K562 (cell line): ENCODE results near the gene RCC1. TPM values are rescaled to one million over a fixed set of nuclear protein-coding genes. Genes with fewer than 3 reads are reported as not detected.

ENCODE experiments used
- EHMT2 ChIP-seq: fragments of 450-650 bp; IDR thresholded peaks from 2 replicates; pipeline ENCODE4 v1.6.1; 2018; ENCODE audit warnings: antibody characterized with exemption
- ELF4 ChIP-seq: fragments of 450-650 bp; formaldehyde crosslinking; IDR thresholded peaks from 2 replicates; pipeline ENCODE4 v1.4.0; 2022; ENCODE audit warnings: missing genetic modification characterization
- ETV5 ChIP-seq: sonication (generic); formaldehyde crosslinking; IDR thresholded peaks from 2 replicates; pipeline ENCODE4 v1.4.0; 2020; ENCODE audit warnings: low read depth, mild to moderate bottlenecking, missing genetic modification reagents
- GATAD2B ChIP-seq: fragments of 450-650 bp; IDR thresholded peaks from 2 replicates; pipeline ENCODE4 v1.6.1; 2017; ENCODE audit warnings: mild to moderate bottlenecking, borderline replicate concordance
- HDAC1 ChIP-seq, 2 experiments: fragments of 450-650 bp; IDR thresholded peaks; 2 replicates each; pipeline ENCODE4 v1.6.1; 2016 to 2017; ENCODE audit warnings: inconsistent platforms in 1 of 2, mild to moderate bottlenecking in 1 of 2, moderate library complexity in 1 of 2
- HNRNPUL1 ChIP-seq: fragments of 200-400 bp; formaldehyde crosslinking; IDR thresholded peaks from 2 replicates; pipeline ENCODE4 v1.6.1; 2017; ENCODE audit warnings: low read length
- L3MBTL2 ChIP-seq: fragments of 450-650 bp; IDR thresholded peaks from 2 replicates; pipeline ENCODE4 v1.6.1; 2016; ENCODE audit warnings: mild to moderate bottlenecking, moderate library complexity
- MTA1 ChIP-seq: fragments of 450-650 bp; IDR thresholded peaks from 2 replicates; pipeline ENCODE4 v1.6.1; 2017; ENCODE audit warnings: borderline replicate concordance
- NFATC3 ChIP-seq: fragments of 450-650 bp; IDR thresholded peaks from 2 replicates; pipeline ENCODE4 v1.6.1; 2017; ENCODE audit warnings: mild to moderate bottlenecking
- SAFB ChIP-seq: fragments of 200-400 bp; formaldehyde crosslinking; IDR thresholded peaks from 2 replicates; pipeline ENCODE4 v1.6.1; 2017; ENCODE audit warnings: low read depth, low read length, borderline replicate concordance
- ZBTB1 ChIP-seq: sonication (generic); formaldehyde crosslinking; IDR thresholded peaks from 2 replicates; pipeline ENCODE4 v1.8.1; 2023; ENCODE audit warnings: missing genetic modification reagents, low read depth, mild to moderate bottlenecking, borderline replicate concordance
- ZKSCAN8 ChIP-seq: fragments of 200-800 bp; sonication (Bioruptor generic); IDR thresholded peaks from 2 replicates; pipeline ENCODE4 v1.6.1; 2016; ENCODE audit warnings: missing genetic modification characterization, missing compliant biosample characterization
- ZNF551 ChIP-seq: fragments of 250-450 bp; sonication (Bioruptor Pico); IDR thresholded peaks from 2 replicates; pipeline ENCODE4 v1.5.0; 2021; ENCODE audit warnings: mild to moderate bottlenecking, moderate library complexity
- ZNF57 ChIP-seq: fragments of 450-650 bp; formaldehyde crosslinking; IDR thresholded peaks from 2 replicates; pipeline ENCODE4 v1.4.0; 2020; ENCODE audit warnings: mild to moderate bottlenecking, moderate library complexity
- polyA plus RNA-seq, 8 experiments: library from polyadenylated mRNA; depleted of rRNA in 4 of 8; stranded (reverse) in 5 of 8; unstranded in 3 of 8; fragments of >200 nt; fragmentation: Nextera tagmentation in 2 of 8; fragmentation: Illumina TruSeq in 1 of 8; extraction: Ambion mirVana in 2 of 8; extraction: Trizol in 1 of 8; gene quantifications; 2 replicates each; pipeline versions ENCODE4 v1.2.1 to v1.2.3, GENCODE V29; 2011 to 2014; ENCODE audit warnings: inconsistent platforms in 1 of 8, missing spikeins in 1 of 8
- total RNA-seq, 7 experiments: library from RNA; depleted of rRNA in 6 of 7; stranded (reverse); fragments of >200 nt in 6 of 7; fragmentation: Illumina TruSeq in 2 of 7; extraction: Trizol in 2 of 7; gene quantifications; 2 replicates each; pipeline versions ENCODE4 v1.2.1 to v1.2.3, GENCODE V29; 2011 to 2021; ENCODE audit warnings: low replicate concordance in 1 of 7
- TF ChIP-seq, protein P1 (sequence below): fragments of 450-650 bp; IDR thresholded peaks from 2 replicates; pipeline ENCODE4 v1.6.1; 2017; ENCODE audit warnings: mild to moderate bottlenecking, moderate library complexity
- TF ChIP-seq, protein P2 (sequence below): sonication (generic); formaldehyde crosslinking; IDR thresholded peaks from 2 replicates; pipeline ENCODE4 v1.8.1; 2023; ENCODE audit warnings: mild to moderate bottlenecking, missing genetic modification reagents
- TF ChIP-seq, protein P3 (sequence below): fragments of 200-800 bp; sonication (Bioruptor generic); IDR thresholded peaks from 2 replicates; pipeline ENCODE4 v1.6.1; 2016; ENCODE audit warnings: missing genetic modification characterization, missing compliant biosample characterization
- TF ChIP-seq, protein P4 (sequence below): fragments of 250-450 bp; sonication (Bioruptor Pico); IDR thresholded peaks from 2 replicates; pipeline ENCODE4 v1.4.0; 2020; ENCODE audit warnings: mild to moderate bottlenecking, moderate library complexity, borderline replicate concordance
- TF ChIP-seq, protein P5 (sequence below): fragments of 250-450 bp; sonication (Bioruptor Pico); IDR thresholded peaks from 2 replicates; pipeline ENCODE4 v1.8.0; 2021; ENCODE audit warnings: moderate library complexity, mild to moderate bottlenecking, inconsistent platforms

The RCC1 gene
- total and polyA plus RNA-seq, 9 of the 15 experiments (the other 6 are each of a cell fraction or from before 2014, with no cell fraction given): 16.4 to 202 (median 107) TPM

DNA sequence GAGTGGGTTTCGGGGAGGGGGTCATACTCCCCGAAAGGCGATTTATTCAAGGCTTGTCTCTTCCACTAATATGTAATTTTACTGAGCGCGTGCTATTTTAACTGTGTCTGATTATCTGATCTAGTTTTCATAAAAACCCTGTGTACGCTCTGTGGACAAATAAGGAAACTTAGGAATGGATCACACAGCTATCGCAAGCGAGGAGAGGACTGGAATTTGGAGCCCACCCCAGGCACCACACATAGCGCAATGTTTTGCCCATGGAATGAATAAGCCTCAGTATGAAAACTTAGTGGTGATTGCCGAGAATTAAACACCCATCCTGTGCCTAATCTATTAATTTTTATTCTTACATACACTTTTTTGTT is 76.4 kb downstream of the RCC1 start (continued):
- TF ChIP-seq, protein P1, sequence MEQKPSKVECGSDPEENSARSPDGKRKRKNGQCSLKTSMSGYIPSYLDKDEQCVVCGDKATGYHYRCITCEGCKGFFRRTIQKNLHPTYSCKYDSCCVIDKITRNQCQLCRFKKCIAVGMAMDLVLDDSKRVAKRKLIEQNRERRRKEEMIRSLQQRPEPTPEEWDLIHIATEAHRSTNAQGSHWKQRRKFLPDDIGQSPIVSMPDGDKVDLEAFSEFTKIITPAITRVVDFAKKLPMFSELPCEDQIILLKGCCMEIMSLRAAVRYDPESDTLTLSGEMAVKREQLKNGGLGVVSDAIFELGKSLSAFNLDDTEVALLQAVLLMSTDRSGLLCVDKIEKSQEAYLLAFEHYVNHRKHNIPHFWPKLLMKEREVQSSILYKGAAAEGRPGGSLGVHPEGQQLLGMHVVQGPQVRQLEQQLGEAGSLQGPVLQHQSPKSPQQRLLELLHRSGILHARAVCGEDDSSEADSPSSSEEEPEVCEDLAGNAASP: no peak
- TF ChIP-seq ELF4 (CRISPR knock-in tag) (no peak), GATAD2B (peak; percentile 49; the same call in 1 of the 2 replicates), HNRNPUL1 (no peak), MTA1 (peak; percentile 11; the same call in 1 of the 2 replicates), ZKSCAN8 (no peak), ZNF551 (CRISPR knock-in tag) (no peak), SAFB (no peak), ETV5 (no peak), ZBTB1 (CRISPR knock-in tag) (peak; percentile 7; the same call in 1 of the 2 replicates), EHMT2 (no peak), L3MBTL2 (peak; percentile 17; the same call in 1 of the 2 replicates), HDAC1 (IDR thresholded peaks at IDR 0.05) (no peak), ZNF57 (no peak), NFATC3 (0 out of 2 replicates have a peak, but pooled peaks have one; percentile 8)
- TF ChIP-seq, protein P2, sequence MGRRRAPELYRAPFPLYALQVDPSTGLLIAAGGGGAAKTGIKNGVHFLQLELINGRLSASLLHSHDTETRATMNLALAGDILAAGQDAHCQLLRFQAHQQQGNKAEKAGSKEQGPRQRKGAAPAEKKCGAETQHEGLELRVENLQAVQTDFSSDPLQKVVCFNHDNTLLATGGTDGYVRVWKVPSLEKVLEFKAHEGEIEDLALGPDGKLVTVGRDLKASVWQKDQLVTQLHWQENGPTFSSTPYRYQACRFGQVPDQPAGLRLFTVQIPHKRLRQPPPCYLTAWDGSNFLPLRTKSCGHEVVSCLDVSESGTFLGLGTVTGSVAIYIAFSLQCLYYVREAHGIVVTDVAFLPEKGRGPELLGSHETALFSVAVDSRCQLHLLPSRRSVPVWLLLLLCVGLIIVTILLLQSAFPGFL (CRISPR knock-in tag): 0 out of 2 replicates have a peak, but pooled peaks have one; percentile 86
- TF ChIP-seq, protein P3, sequence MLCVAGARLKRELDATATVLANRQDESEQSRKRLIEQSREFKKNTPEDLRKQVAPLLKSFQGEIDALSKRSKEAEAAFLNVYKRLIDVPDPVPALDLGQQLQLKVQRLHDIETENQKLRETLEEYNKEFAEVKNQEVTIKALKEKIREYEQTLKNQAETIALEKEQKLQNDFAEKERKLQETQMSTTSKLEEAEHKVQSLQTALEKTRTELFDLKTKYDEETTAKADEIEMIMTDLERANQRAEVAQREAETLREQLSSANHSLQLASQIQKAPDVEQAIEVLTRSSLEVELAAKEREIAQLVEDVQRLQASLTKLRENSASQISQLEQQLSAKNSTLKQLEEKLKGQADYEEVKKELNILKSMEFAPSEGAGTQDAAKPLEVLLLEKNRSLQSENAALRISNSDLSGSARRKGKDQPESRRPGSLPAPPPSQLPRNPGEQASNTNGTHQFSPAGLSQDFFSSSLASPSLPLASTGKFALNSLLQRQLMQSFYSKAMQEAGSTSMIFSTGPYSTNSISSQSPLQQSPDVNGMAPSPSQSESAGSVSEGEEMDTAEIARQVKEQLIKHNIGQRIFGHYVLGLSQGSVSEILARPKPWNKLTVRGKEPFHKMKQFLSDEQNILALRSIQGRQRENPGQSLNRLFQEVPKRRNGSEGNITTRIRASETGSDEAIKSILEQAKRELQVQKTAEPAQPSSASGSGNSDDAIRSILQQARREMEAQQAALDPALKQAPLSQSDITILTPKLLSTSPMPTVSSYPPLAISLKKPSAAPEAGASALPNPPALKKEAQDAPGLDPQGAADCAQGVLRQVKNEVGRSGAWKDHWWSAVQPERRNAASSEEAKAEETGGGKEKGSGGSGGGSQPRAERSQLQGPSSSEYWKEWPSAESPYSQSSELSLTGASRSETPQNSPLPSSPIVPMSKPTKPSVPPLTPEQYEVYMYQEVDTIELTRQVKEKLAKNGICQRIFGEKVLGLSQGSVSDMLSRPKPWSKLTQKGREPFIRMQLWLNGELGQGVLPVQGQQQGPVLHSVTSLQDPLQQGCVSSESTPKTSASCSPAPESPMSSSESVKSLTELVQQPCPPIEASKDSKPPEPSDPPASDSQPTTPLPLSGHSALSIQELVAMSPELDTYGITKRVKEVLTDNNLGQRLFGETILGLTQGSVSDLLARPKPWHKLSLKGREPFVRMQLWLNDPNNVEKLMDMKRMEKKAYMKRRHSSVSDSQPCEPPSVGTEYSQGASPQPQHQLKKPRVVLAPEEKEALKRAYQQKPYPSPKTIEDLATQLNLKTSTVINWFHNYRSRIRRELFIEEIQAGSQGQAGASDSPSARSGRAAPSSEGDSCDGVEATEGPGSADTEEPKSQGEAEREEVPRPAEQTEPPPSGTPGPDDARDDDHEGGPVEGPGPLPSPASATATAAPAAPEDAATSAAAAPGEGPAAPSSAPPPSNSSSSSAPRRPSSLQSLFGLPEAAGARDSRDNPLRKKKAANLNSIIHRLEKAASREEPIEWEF (CRISPR knock-in tag): no peak
- TF ChIP-seq, protein P4, sequence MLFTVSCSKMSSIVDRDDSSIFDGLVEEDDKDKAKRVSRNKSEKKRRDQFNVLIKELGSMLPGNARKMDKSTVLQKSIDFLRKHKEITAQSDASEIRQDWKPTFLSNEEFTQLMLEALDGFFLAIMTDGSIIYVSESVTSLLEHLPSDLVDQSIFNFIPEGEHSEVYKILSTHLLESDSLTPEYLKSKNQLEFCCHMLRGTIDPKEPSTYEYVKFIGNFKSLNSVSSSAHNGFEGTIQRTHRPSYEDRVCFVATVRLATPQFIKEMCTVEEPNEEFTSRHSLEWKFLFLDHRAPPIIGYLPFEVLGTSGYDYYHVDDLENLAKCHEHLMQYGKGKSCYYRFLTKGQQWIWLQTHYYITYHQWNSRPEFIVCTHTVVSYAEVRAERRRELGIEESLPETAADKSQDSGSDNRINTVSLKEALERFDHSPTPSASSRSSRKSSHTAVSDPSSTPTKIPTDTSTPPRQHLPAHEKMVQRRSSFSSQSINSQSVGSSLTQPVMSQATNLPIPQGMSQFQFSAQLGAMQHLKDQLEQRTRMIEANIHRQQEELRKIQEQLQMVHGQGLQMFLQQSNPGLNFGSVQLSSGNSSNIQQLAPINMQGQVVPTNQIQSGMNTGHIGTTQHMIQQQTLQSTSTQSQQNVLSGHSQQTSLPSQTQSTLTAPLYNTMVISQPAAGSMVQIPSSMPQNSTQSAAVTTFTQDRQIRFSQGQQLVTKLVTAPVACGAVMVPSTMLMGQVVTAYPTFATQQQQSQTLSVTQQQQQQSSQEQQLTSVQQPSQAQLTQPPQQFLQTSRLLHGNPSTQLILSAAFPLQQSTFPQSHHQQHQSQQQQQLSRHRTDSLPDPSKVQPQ (CRISPR knock-in tag): no peak
- TF ChIP-seq, protein P5, sequence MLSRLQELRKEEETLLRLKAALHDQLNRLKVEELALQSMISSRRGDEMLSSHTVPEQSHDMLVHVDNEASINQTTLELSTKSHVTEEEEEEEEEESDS (CRISPR knock-in tag): no peak
